PFSK-1 (cell line): ENCODE data around the gene RIPOR2.

Source experiments
- FOXP2 ChIP-seq: optimal IDR thresholded peaks from 2 replicates; pipeline ENCODE3; 2011; ENCODE audit warnings: borderline replicate concordance, control low read depth, inconsistent platforms; ENCODE audit not compliant: insufficient read depth; ENCODE audit errors: extremely low read length, extremely low read depth
- SIN3A ChIP-seq: IDR thresholded peaks from 2 replicates; pipeline ENCODE4 v1.6.1; 2012; ENCODE audit warnings: mild to moderate bottlenecking, low read length, moderate library complexity, borderline replicate concordance; ENCODE audit not compliant: insufficient read depth
- TF ChIP-seq, protein P1 (sequence below), 2 experiments: IDR thresholded peaks; 2 replicates each; pipeline versions ENCODE4 v1.6.1 to v1.8.0; 2011 to 2012; ENCODE audit warnings: low read depth in 2 of 2, low read length in 2 of 2, control low read depth in 1 of 2, inconsistent platforms in 1 of 2, mild to moderate bottlenecking in 1 of 2, moderate library complexity in 1 of 2; ENCODE audit not compliant: insufficient read depth in 1 of 2

GRCh38 chr6:24909241-24910216, 26.2 kb downstream of the RIPOR2 start:
- TF ChIP-seq, protein P1, sequence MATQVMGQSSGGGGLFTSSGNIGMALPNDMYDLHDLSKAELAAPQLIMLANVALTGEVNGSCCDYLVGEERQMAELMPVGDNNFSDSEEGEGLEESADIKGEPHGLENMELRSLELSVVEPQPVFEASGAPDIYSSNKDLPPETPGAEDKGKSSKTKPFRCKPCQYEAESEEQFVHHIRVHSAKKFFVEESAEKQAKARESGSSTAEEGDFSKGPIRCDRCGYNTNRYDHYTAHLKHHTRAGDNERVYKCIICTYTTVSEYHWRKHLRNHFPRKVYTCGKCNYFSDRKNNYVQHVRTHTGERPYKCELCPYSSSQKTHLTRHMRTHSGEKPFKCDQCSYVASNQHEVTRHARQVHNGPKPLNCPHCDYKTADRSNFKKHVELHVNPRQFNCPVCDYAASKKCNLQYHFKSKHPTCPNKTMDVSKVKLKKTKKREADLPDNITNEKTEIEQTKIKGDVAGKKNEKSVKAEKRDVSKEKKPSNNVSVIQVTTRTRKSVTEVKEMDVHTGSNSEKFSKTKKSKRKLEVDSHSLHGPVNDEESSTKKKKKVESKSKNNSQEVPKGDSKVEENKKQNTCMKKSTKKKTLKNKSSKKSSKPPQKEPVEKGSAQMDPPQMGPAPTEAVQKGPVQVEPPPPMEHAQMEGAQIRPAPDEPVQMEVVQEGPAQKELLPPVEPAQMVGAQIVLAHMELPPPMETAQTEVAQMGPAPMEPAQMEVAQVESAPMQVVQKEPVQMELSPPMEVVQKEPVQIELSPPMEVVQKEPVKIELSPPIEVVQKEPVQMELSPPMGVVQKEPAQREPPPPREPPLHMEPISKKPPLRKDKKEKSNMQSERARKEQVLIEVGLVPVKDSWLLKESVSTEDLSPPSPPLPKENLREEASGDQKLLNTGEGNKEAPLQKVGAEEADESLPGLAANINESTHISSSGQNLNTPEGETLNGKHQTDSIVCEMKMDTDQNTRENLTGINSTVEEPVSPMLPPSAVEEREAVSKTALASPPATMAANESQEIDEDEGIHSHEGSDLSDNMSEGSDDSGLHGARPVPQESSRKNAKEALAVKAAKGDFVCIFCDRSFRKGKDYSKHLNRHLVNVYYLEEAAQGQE (IDR thresholded peaks at IDR 0.05; ENCODE audit: insufficient read depth in 1 of 2, low read depth in 2 of 2, low read length in 2 of 2) = no peak
- TF ChIP-seq FOXP2 (no peak), SIN3A (no peak)
